Loucy (cell line): ENCODE data around the gene CENPH.
"Not testable (repeated sequence)": the region's sequence is repeated elsewhere in the genome, so short reads cannot be mapped to it uniquely, and the experiment has no call there.

Source experiments
- H2AFZ ChIP-seq: fragments of 200-600 bp; sonication (generic); 2 replicates; pipeline ENCODE4 v1.6.0; 2016; ENCODE audit warnings: antibody characterized with exemption, mild to moderate bottlenecking, low read length, moderate library complexity
- H3F3A ChIP-seq: fragments of 200-600 bp; 2 replicates; pipeline ENCODE4 v1.6.0; 2016; ENCODE audit warnings: antibody characterized with exemption, low read depth, mild to moderate bottlenecking
- H3K27me3 ChIP-seq: fragments of 200-600 bp; sonication (generic); 2 replicates; pipeline ENCODE4 v1.6.1; 2014; ENCODE audit warnings: low read length, mild to moderate bottlenecking; ENCODE audit not compliant: insufficient read depth, poor library complexity, severe bottlenecking
- H3K36me3 ChIP-seq: fragments of 200-600 bp; sonication (generic); 2 replicates; pipeline ENCODE4 v1.6.1; 2016; ENCODE audit warnings: low read length; ENCODE audit not compliant: insufficient read depth
- H3K4me1 ChIP-seq: fragments of 200-600 bp; sonication (generic); 2 replicates; pipeline ENCODE4 v1.5.1; 2014; ENCODE audit warnings: low read length, mild to moderate bottlenecking; ENCODE audit not compliant: insufficient read depth, poor library complexity, severe bottlenecking
- H3K4me2 ChIP-seq: fragments of 200-600 bp; sonication (generic); 2 replicates; pipeline ENCODE4 v1.6.0; 2014; ENCODE audit warnings: antibody characterized with exemption, low read length, low read depth, mild to moderate bottlenecking; ENCODE audit not compliant: poor library complexity, severe bottlenecking
- H3K4me3 ChIP-seq: fragments of 200-600 bp; sonication (generic); 2 replicates; pipeline ENCODE4 v1.5.1; 2014; ENCODE audit warnings: low read length, mild to moderate bottlenecking, mixed read lengths; ENCODE audit not compliant: poor library complexity, severe bottlenecking
- H3K79me2 ChIP-seq: fragments of 200-600 bp; sonication (generic); 2 replicates; pipeline ENCODE4 v1.6.1; 2014; ENCODE audit warnings: low read length; ENCODE audit not compliant: insufficient read depth
- H3K9ac ChIP-seq: fragments of 200-600 bp; sonication (generic); 2 replicates; pipeline ENCODE4 v1.6.0; 2014; ENCODE audit warnings: mild to moderate bottlenecking, low read depth, low read length, moderate library complexity; ENCODE audit not compliant: poor library complexity, severe bottlenecking
- H3K9me2 ChIP-seq: fragments of 200-600 bp; sonication (generic); replicated peaks from 2 replicates; pipeline ENCODE4 v1.6.1; 2016; ENCODE audit warnings: low read depth, low read length, mixed read lengths
- H3K9me3 ChIP-seq: fragments of 200-600 bp; sonication (generic); 2 replicates; pipeline ENCODE4 v1.6.1; 2014; ENCODE audit warnings: mild to moderate bottlenecking, antibody characterized with exemption, low read length, low read depth; ENCODE audit not compliant: insufficient read depth
- H4K20me1 ChIP-seq: fragments of 200-600 bp; sonication (generic); 2 replicates; pipeline ENCODE4 v1.6.0; 2014; ENCODE audit warnings: antibody characterized with exemption, low read length, mild to moderate bottlenecking; ENCODE audit not compliant: insufficient read depth, poor library complexity, severe bottlenecking
- EZH2phosphoT487 ChIP-seq: fragments of 200-600 bp; IDR thresholded peaks from 2 replicates; pipeline ENCODE4 v1.6.1; 2018; ENCODE audit warnings: antibody characterized with exemption, mild to moderate bottlenecking, moderate library complexity, borderline replicate concordance
- TF ChIP-seq, protein P1 (sequence below): fragments of 200-600 bp; sonication (generic); conservative IDR thresholded peaks from 2 replicates; pipeline ENCODE4 v1.5.1; 2014; ENCODE audit warnings: mild to moderate bottlenecking, antibody characterized with exemption, low read length

Gene CENPH, protein sequence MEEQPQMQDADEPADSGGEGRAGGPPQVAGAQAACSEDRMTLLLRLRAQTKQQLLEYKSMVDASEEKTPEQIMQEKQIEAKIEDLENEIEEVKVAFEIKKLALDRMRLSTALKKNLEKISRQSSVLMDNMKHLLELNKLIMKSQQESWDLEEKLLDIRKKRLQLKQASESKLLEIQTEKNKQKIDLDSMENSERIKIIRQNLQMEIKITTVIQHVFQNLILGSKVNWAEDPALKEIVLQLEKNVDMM

DNA sequence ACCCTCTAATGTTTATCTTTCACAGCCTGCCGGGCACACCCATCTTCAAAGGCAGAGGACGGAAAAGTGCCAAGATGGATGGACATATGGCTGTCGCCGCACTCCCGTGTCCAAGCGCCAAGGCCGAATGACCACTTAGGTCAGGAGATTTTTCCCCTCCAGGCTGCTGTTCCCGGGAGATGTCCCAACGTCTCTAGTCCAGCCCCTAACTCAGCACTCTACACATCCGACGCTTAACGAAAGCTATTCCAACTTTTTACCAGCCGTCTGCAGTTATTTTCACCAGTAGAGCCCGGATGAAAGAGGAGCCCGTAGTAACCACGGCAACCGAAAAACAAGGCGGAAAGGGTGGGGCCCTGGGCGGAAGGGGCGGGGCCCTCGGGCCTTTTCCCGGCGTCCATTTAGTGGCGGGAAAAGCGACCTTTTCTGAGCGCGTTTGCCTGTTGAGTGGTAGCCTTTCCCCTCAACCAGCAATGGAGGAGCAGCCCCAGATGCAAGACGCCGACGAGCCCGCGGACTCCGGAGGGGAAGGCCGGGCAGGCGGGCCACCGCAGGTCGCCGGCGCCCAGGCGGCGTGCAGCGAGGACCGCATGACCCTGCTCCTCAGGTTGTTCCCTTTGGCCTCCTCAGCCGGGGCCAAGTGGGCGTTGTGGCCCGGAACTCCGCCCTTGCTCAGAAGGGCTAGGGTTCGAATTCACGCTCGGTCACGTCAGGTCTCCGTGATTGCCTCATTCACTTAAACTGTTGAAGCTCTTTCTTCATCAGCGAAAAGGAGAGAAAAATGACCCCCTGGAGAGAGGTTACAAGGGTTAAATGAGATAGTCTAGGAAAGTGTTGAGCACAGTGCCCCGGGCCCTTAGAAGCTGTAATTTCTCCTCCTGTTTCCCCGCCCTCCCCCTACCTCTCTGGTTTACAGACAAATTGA, at the start of gene CENPH:
Gene CENPH (plus strand): TSS at position 422 of the 925 bp plus-strand sequence. CDS start 52 bp downstream, at position 474.
- H3K9me2 ChIP-seq: no peaks in the 10 kb centered on the region
- no peaks in the 10 kb centered on the region for H4K20me1 ChIP-seq
- H3K9me3 ChIP-seq: no peaks in the 10 kb centered on the region
- peaks cover 9% of the 10 kb centered on the region; the same call in 1 of the 2 replicates for H3K79me2 ChIP-seq
- TF ChIP-seq, protein P1, sequence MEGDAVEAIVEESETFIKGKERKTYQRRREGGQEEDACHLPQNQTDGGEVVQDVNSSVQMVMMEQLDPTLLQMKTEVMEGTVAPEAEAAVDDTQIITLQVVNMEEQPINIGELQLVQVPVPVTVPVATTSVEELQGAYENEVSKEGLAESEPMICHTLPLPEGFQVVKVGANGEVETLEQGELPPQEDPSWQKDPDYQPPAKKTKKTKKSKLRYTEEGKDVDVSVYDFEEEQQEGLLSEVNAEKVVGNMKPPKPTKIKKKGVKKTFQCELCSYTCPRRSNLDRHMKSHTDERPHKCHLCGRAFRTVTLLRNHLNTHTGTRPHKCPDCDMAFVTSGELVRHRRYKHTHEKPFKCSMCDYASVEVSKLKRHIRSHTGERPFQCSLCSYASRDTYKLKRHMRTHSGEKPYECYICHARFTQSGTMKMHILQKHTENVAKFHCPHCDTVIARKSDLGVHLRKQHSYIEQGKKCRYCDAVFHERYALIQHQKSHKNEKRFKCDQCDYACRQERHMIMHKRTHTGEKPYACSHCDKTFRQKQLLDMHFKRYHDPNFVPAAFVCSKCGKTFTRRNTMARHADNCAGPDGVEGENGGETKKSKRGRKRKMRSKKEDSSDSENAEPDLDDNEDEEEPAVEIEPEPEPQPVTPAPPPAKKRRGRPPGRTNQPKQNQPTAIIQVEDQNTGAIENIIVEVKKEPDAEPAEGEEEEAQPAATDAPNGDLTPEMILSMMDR: no peak
- TF ChIP-seq EZH2phosphoT487: no peak
- peak within 1 kb of the TSS; percentile 85 for H3K4me2 ChIP-seq
- H3K36me3 ChIP-seq: no peaks in the 10 kb centered on the region
- no peaks in the 10 kb centered on the region for H3F3A ChIP-seq
- peak within 1 kb of the TSS; percentile 82 for H3K9ac ChIP-seq
- peaks cover 12% of the 10 kb centered on the region for H3K4me1 ChIP-seq
- H2AFZ ChIP-seq: peak within 1 kb of the TSS; percentile 89
- H3K27me3 ChIP-seq: no peaks in the 10 kb centered on the region
- peak within 1 kb of the TSS; percentile 82 for H3K4me3 ChIP-seq

DNA sequence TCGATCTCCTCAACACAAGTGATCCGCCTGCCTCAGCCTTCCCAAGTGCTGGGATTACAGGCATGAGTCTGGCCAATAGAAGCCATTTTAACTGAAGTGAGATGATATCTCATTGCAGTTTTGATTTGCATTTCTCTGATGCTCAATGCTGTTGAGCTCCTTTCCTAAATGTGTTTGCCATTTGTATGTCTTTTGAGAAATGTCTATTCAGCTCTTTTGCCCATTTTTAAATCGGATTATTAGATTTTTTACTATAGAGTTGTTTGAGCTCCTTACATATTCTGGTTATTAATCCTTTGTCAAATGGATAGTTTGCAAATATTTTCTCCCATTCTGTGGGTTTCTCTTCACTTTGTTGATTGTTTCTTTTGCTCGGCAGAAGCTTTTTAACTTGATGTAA, 49.1 kb upstream of the CENPH start:
- H3K27me3 ChIP-seq, H3K36me3 ChIP-seq, H3K4me2 ChIP-seq, H4K20me1 ChIP-seq, H3K4me3 ChIP-seq, H3K79me2 ChIP-seq, H2AFZ ChIP-seq, H3F3A ChIP-seq, H3K9me2 ChIP-seq, H3K9ac ChIP-seq, H3K4me1 ChIP-seq, H3K9me3 ChIP-seq: not testable (repeated sequence)

DNA sequence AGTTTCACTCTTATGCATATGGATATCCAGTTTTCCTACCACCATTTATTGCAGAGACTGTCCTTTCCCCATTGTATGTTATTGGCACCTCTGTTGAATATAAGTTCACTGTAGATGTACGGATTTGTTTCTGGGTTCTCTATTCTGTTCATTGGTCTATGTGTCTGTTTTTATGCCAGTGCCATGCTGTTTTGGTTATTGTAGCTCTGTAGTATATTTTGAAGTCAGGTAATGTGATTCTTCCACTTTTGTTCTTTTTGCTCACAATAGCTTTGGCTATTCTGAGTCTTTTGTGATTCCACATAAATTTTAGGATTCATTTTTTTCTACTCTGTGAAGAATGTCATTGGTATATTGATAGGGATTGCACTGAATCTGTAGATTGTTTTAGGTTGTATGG, 48.6 kb upstream of the CENPH start:
- Histone ChIP-seq H3K4me3 (no peak overlapping the region), H3K9me3 (no peaks in the 10 kb centered on the region), H4K20me1 (no peaks in the 10 kb centered on the region), H3K9me2 (no peaks in the 10 kb centered on the region), H3K4me1 (no peaks in the 10 kb centered on the region), H3K79me2 (no peaks in the 10 kb centered on the region), H2AFZ (no peak overlapping the region), H3K36me3 (no peaks in the 10 kb centered on the region), H3F3A (no peaks in the 10 kb centered on the region), H3K9ac (no peak overlapping the region), H3K4me2 (no peak overlapping the region), H3K27me3 (no peaks in the 10 kb centered on the region)
- TF ChIP-seq, protein P1: no peak
- TF ChIP-seq EZH2phosphoT487: no peak

DNA sequence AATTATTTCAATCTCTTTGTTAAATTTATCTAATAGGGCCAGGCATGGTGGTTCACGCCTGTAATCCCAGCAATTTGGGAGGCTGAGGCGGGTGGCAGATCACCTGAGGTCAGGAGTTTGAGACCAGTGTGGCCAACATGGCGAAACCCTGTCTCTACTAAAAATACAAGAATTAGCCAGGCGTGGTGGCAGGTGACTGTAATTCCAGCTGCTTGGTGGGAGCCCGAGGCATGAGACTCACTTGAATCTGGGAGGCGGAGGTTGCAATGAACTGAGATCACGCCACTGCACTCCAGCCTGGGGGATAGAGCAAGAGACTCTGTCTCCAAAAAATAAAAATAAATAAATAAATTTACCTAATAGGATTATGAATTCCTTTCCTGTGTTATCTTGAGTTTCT, 40.8 kb upstream of the CENPH start:
- H3K4me2 ChIP-seq, H3F3A ChIP-seq, H3K36me3 ChIP-seq, H3K27me3 ChIP-seq, H3K9me2 ChIP-seq, H3K4me3 ChIP-seq, H3K79me2 ChIP-seq, H3K9me3 ChIP-seq, H4K20me1 ChIP-seq, H3K4me1 ChIP-seq, H2AFZ ChIP-seq, H3K9ac ChIP-seq: not testable (repeated sequence)
